GM03348 (cell line): ENCODE results near the gene NETO2.
"Not testable (repeated sequence)": the region's sequence is repeated elsewhere in the genome, so short reads cannot be mapped to it uniquely, and the experiment has no call there.

Experiments
- DNase-seq: peaks from one replicate; pipeline ENCODE4 v3.0.0; 2012; ENCODE audit warnings: low spot score

Gene NETO2

GRCh38 chr16:47143677-47144558 lies at the start of gene NETO2:
Gene NETO2, minus strand, starts transcription at chr16:47143945. Its CDS starts 333 bp downstream, at chr16:47143612.
- peak; percentile 84 for DNase-seq

DNA sequence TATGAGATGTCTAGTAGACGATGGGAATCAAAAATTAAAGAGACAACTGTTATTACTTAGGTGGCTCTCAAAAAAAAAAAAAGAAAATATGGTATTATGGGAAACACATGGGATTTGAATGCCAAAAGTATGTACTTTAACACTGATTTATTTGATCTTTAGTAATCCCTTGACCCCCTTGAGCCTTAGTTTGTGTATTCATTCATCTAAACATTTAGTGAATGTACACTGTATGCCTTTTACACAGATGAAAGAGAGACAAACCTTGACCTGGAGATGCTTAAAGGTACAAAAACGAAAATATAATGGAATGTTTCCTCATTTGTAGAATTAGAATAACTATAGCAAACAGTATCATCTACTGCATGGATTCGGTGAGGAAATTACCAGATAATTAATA lies 38.6 kb upstream of the NETO2 start:
- DNase-seq, result no peak

- not testable (repeated sequence) for DNase-seq
Observed at GRCh38 chr16:47181066-47181465, 37.3 kb upstream of the NETO2 start.

DNA sequence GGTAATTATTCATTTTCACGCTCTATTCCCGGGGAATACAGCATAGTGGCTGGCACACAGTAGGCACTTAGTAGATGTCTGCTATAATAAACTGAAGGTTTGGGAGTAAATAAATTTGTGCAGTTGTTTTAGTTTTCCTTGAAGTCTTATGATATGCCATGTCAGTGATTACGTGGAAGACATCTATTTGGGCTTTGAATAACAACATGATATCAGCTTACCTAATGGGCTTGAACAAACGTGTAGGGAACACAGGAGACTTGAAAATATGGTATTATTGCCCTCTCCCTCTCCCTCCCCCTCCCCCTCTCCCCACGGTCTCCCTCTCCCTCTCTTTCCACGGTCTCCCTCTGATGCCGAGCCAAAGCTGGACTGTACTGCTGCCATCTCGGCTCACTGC lies 36.3 kb upstream of the NETO2 start:
- no peak for DNase-seq

- DNase-seq, result no peak
Observed at GRCh38 chr16:47175152-47175551, 31.4 kb upstream of the NETO2 start.

GRCh38 chr16:47162670-47163420 lies 19.1 kb upstream of the NETO2 start:
- no peak for DNase-seq

DNA sequence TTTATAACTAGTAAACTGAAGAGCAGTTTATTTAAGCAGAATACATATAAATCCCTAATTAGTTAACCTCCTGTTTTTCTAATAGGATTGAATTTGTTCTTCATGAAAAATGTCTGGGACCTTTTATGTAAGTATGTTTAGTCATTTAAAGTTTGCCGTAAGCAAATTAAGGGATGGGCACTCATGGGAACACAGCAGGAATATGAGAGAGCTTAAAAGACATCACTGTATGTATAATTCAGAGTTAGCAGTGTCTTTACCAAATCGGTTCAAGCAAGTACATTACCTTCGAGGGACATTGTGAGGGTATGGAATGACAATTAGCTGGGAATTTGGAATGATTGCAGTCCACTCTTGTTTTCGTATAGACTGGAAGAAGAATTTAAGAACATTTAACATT lies 17.7 kb upstream of the NETO2 start:
- DNase-seq, result no peak

GRCh38 chr16:47160422-47160821 lies 16.7 kb upstream of the NETO2 start:
- no peak for DNase-seq

DNA sequence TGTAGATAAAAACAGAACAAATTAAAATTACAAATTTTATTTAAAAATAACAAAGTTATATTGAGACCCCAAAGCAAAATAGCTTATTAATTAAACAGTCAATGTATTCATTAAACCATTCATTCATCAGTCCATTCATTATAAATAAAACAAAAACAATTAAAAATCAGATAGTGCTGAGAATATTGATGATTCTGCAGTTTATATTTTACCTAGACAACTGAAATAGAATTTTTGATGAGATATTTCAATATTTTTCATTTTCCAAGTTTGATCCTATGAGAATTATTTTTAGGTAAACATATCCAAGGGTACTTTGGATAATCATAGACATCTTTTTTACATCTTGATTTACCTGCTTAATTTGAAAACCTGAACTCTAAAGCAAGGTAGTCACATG lies 15.2 kb upstream of the NETO2 start:
- DNase-seq, result no peak

GRCh38 chr16:47156680-47157215 lies 13.0 kb upstream of the NETO2 start:
- no peak for DNase-seq

- not testable (repeated sequence) for DNase-seq
Observed at GRCh38 chr16:47152501-47152900, 8.8 kb upstream of the NETO2 start.

DNA sequence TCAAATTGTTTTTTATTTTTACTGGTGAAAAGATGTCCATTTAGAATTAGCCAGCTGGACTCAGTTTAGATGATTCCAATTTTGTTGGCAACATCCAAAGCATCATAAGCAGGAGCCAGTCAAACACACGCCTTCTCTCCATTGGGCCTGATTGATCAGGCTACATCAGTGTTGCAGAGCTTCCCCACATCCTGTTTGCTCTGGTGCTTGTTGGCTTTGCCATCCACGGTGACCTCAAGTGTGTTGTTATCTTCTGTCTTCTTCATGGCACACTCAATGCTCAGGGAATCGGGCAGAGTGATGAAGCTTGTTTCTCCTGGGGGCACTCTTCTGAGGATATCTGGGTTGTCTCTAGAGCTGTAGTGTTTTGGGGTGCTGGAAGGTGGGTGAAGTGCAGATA lies 6.3 kb upstream of the NETO2 start:
- no peak for DNase-seq

DNA sequence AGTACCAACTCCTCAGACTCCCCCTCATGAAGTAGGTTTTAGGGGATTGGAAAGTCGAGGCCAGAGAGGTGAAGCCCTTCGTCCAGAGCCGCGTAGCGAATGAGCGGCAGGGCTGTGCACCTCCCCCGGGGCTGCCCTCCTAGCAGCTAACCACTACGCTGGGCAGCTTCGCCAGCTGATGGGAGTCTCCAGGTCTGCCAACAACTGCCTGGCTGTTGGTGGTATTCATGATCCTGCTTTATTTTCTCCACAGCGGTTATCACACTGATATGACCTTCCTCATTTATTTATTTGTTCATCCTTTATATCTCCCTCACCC lies 773 bp upstream of the NETO2 start:
- no peak for DNase-seq

GRCh38 chr16:47142821-47143676 lies 696 bp downstream of the NETO2 start:
- DNase-seq, result peak; percentile 76

DNA sequence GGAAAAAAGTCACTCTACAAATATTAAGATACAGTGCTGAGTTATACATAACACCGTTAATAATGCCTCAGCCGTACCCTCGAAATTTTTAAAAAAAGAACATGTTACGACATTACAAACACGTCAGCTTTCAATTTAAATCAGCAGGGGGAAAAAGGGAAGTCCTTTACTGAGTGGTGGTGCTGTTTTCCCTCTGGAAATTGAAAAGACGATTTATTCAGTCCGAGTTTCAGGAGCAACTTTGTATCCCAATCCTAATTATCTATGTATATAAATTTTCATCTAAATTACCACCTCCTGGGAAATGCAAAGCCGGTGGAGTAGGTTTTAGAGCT lies 1.3 kb downstream of the NETO2 start:
- peak; percentile 27 for DNase-seq

DNA sequence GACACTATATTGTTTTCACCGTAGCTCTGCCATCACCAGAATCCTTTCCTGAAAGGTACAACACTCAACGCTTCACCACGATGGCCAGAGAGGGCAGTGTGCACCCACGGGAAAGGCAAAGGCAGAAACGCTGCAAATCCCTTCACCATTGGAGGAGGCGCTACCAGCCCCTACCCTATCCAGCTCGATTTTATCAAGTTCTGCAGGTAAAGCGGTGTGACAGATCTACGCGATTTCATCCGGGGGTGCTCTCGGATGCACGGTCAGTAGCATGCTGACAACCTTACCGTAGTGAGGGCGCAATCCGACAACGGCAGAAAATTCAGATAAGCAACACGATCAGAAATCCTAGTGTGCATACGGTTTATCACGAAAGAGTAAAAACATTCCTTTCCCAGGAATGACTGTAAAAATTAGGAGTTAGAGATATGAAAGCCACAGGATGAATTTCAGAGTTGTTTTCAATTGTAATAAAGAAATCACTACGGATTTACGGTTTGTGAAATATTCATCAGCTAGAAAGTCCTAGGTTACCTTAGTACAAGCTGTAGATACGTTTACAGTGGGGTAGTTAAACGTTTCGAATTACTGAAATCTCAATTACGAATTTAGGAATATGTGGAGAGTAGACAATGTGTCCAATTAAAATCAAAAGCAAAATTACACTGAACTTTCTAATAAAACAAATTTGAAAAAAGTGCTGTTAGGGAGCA lies 1.8 kb downstream of the NETO2 start:
- DNase-seq, result peak; percentile 88

GRCh38 chr16:47140686-47141085 lies 3.1 kb downstream of the NETO2 start:
- no peak for DNase-seq

GRCh38 chr16:47139561-47140185 lies 4.1 kb downstream of the NETO2 start:
- DNase-seq, result no peak

- DNase-seq, result not testable (repeated sequence)
Observed at GRCh38 chr16:47137925-47138324, 5.8 kb downstream of the NETO2 start.

GRCh38 chr16:47136099-47136842 lies 7.5 kb downstream of the NETO2 start:
- no peak for DNase-seq
